ENCODE results near the gene MOB3C. TPM values are rescaled to one million over a fixed set of nuclear protein-coding genes. Genes with fewer than 3 reads are reported as not detected.
"Not testable (repeated sequence)": the region's sequence is repeated elsewhere in the genome, so short reads cannot be mapped to it uniquely, and the experiment has no call there.

MOB3C gene
- total RNA-seq, 2 donors from 2014 or later = 1.7 to 2.3 TPM

DNA sequence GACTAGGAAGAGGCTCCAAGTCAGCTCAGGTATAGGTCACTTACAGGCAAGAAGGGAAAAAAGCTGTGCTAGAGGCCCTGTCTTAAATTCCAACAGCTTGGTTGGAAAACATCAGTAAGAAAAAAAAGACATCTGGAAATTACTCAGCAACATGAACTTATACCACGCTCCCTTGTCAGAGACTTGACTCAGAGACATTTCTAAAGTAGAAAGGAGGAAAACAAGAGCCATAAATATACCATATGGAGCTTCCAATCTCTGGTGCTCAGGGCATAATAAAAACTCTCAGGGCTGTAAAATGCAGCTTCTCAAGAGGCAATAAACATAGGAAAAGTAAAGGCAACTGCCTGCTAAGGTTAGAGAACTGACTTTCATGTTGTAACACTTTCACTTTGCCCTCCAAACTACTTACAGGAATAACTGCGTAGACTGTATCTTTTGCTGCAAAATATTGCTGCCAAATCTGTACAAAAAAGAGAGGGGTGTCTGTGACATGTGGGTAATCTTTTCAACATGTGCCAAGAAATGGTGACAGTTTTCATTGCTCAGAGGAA, 36.9 kb upstream of the MOB3C start:
- no peaks in the 10 kb centered on the region for H3K4me1 ChIP-seq (ENCODE audit: control insufficient read depth, insufficient read depth, low read length)
- no peak overlapping the region for H3K4me3 Mint-ChIP-seq
- no peak overlapping the region for H3K27ac ChIP-seq (ENCODE audit: low read depth, low read length)
- no peak overlapping the region for H3K27ac Mint-ChIP-seq
- H3K9me3 Mint-ChIP-seq = peaks cover 29% of the 10 kb centered on the region
- H3K27me3 Mint-ChIP-seq (ENCODE audit: insufficient read depth) = no peaks in the 10 kb centered on the region
- H3K36me3 ChIP-seq (ENCODE audit: control insufficient read depth, insufficient read depth, low read length) = peaks cover 77% of the 10 kb centered on the region
- peaks cover 14% of the 10 kb centered on the region for H3K4me1 Mint-ChIP-seq
- peaks cover 30% of the 10 kb centered on the region for H3K9me3 ChIP-seq (ENCODE audit: control insufficient read depth, low read length)
- no peaks in the 10 kb centered on the region for H3K27me3 ChIP-seq (ENCODE audit: control insufficient read depth, insufficient read depth, low read length, poor library complexity, severe bottlenecking)
- H3K4me3 ChIP-seq (ENCODE audit: low read length) = no peak overlapping the region
- 98 to 100% methylated on average over 1 to 2 of the region's 2 CpGs for WGBS, 2 experiments (ENCODE audit: insufficient coverage in 1 of 2, insufficient read length in 1 of 2)
- no peak overlapping the region for H3K9ac ChIP-seq (ENCODE audit: extremely low read depth, low read length, poor library complexity, severe bottlenecking)
- H3K36me3 Mint-ChIP-seq (ENCODE audit: low read depth) = peaks cover 68% of the 10 kb centered on the region
- TF ChIP-seq, protein P1, sequence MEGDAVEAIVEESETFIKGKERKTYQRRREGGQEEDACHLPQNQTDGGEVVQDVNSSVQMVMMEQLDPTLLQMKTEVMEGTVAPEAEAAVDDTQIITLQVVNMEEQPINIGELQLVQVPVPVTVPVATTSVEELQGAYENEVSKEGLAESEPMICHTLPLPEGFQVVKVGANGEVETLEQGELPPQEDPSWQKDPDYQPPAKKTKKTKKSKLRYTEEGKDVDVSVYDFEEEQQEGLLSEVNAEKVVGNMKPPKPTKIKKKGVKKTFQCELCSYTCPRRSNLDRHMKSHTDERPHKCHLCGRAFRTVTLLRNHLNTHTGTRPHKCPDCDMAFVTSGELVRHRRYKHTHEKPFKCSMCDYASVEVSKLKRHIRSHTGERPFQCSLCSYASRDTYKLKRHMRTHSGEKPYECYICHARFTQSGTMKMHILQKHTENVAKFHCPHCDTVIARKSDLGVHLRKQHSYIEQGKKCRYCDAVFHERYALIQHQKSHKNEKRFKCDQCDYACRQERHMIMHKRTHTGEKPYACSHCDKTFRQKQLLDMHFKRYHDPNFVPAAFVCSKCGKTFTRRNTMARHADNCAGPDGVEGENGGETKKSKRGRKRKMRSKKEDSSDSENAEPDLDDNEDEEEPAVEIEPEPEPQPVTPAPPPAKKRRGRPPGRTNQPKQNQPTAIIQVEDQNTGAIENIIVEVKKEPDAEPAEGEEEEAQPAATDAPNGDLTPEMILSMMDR (conservative IDR thresholded peaks at IDR 0.05) = no peak
- no peak for DNase-seq

DNA sequence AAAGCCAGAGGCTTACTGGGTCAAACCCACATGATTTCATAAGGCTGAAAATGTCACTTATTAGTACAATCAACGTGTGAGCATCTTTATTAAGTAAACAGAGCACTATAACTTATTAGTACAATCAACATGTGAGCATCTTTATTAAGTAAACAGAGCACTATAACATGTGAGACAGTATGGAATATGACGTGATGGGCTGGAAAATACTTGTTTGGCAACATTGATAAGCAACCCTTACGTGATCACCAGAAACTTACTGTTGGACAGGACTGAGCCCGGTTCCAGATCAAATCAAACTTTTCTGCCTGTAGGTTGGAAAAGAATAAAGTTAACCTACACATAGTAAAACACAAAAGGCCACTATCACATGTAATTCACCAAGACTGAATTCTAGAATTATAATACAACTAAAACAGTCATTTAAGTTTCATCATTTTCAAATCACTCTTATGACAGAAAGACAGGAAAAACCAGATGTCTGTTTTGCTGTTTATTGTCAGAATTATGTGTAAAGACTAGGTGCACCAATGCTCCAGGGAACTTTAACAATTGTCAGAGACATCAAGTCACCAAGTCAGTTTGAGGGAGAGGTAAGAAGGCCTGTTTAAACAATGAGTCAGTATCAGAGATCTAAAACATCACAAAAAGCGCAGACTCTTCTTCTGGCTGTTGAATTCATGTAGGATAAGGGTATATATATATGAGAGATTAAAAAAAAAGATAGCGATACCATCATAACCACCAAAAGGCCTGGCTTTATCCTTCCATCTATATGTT, 35.9 kb upstream of the MOB3C start:
- Mint-ChIP-seq H3K36me3 (ENCODE audit: low read depth) (peaks cover 67% of the 10 kb centered on the region), H3K4me3 (no peak overlapping the region)
- no peak overlapping the region for H3K27ac ChIP-seq (ENCODE audit: low read depth, low read length)

DNA sequence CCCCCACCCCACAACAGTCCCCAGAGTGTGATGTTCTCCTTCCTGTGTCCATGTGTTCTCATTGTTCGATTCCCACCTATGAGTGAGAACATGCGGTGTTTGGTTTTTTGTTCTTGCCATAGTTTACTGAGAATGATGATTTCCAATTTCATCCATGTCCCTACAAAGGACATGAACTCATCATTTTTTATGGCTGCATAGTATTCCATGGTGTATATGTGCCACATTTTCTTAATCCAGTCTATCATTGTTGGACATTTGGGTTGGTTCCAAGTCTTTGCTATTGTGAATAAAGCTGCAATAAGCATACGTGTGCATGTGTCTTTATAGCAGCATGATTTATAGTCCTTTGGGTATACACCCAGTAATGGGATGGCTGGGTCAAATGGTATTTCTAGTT, 34.5 kb upstream of the MOB3C start:
- H3K4me3 Mint-ChIP-seq; H3K4me1 ChIP-seq (ENCODE audit: control insufficient read depth, insufficient read depth, low read length); H3K27me3 Mint-ChIP-seq (ENCODE audit: insufficient read depth); H3K27me3 ChIP-seq (ENCODE audit: control insufficient read depth, insufficient read depth, low read length, poor library complexity, severe bottlenecking); H3K27ac Mint-ChIP-seq; H3K4me3 ChIP-seq (ENCODE audit: low read length); H3K27ac ChIP-seq (ENCODE audit: low read depth, low read length); DNase-seq; H3K4me1 Mint-ChIP-seq; H3K9ac ChIP-seq (ENCODE audit: extremely low read depth, low read length, poor library complexity, severe bottlenecking): not testable (repeated sequence)
- 89% methylated on average over 1 of the region's 3 CpGs; no CpG with 5 or more reads in 1 of the 2 experiments for WGBS, 2 experiments (ENCODE audit: insufficient coverage in 1 of 2, insufficient read length in 1 of 2)
- Mint-ChIP-seq H3K9me3 (peaks cover 31% of the 10 kb centered on the region), H3K36me3 (ENCODE audit: low read depth) (peaks cover 77% of the 10 kb centered on the region)
- Histone ChIP-seq H3K9me3 (ENCODE audit: control insufficient read depth, low read length) (peaks cover 46% of the 10 kb centered on the region), H3K36me3 (ENCODE audit: control insufficient read depth, insufficient read depth, low read length) (peaks cover 78% of the 10 kb centered on the region)

More for the DNA sequence above, 35.9 kb upstream of the MOB3C start:
- peaks cover 40% of the 10 kb centered on the region for H3K9me3 ChIP-seq (ENCODE audit: control insufficient read depth, low read length)
- no peaks in the 10 kb centered on the region for H3K27me3 ChIP-seq (ENCODE audit: control insufficient read depth, insufficient read depth, low read length, poor library complexity, severe bottlenecking)
- no peak overlapping the region for H3K9ac ChIP-seq (ENCODE audit: extremely low read depth, low read length, poor library complexity, severe bottlenecking)
- no peak overlapping the region for H3K27ac Mint-ChIP-seq
- no peak overlapping the region for H3K4me3 ChIP-seq (ENCODE audit: low read length)
- TF ChIP-seq, protein P1 (conservative IDR thresholded peaks at IDR 0.05) = no peak
- peaks cover 77% of the 10 kb centered on the region for H3K36me3 ChIP-seq (ENCODE audit: control insufficient read depth, insufficient read depth, low read length)
- no peaks in the 10 kb centered on the region for H3K4me1 ChIP-seq (ENCODE audit: control insufficient read depth, insufficient read depth, low read length)
- WGBS, 2 experiments (ENCODE audit: insufficient coverage in 1 of 2, insufficient read length in 1 of 2) = 50 to 96% methylated on average over 2 to 4 of the region's 6 CpGs
- peaks cover 31% of the 10 kb centered on the region for H3K9me3 Mint-ChIP-seq
- DNase-seq = no peak
- H3K4me1 Mint-ChIP-seq = peaks cover 5% of the 10 kb centered on the region
- H3K27me3 Mint-ChIP-seq (ENCODE audit: insufficient read depth) = no peaks in the 10 kb centered on the region

Measured in endodermal cell (in vitro differentiated cells).